Stimulated activated CD4-positive, alpha-beta T cell treated with anti-CD3 and anti-CD28 coated beads, Interleukin-2, amount 100 ng/mL, for 48 hours (primary cell): Measurements from ENCODE around the gene DDAH1.

ENCODE experiments used
- DNase-seq, 2 donors: peaks; one replicate each; pipeline ENCODE4 v3.0.0-alpha.2; 2020

Gene DDAH1

GRCh38 chr1:85437139-85437538, 27.8 kb downstream of the DDAH1 start:
- no peak for DNase-seq

GRCh38 chr1:85433096-85433495, 31.9 kb downstream of the DDAH1 start:
- no peak for DNase-seq

- DNase-seq, result no peak
These were observed 36.4 kb downstream of the DDAH1 start for GRCh38 chr1:85428471-85429089.

- DNase-seq, result no peak
These were observed 37.1 kb downstream of the DDAH1 start for GRCh38 chr1:85427849-85428248.

GRCh38 chr1:85427331-85427730, 37.6 kb downstream of the DDAH1 start:
- no peak for DNase-seq

GRCh38 chr1:85421179-85421578, 43.8 kb downstream of the DDAH1 start:
- DNase-seq, result no peak

- DNase-seq, result no peak
These were observed 44.8 kb downstream of the DDAH1 start for GRCh38 chr1:85420199-85420598.

- no peak for DNase-seq
These were observed 47.1 kb downstream of the DDAH1 start for GRCh38 chr1:85417876-85418275.

- no peak for DNase-seq
These were observed 47.9 kb downstream of the DDAH1 start for GRCh38 chr1:85417017-85417416.

- no peak for DNase-seq
These were observed 51.8 kb downstream of the DDAH1 start for GRCh38 chr1:85413169-85413568.

GRCh38 chr1:85411567-85412305, 53.2 kb downstream of the DDAH1 start:
- DNase-seq, result no peak

GRCh38 chr1:85409516-85409915, 55.4 kb downstream of the DDAH1 start:
- DNase-seq, result no peak

- no peak for DNase-seq
These were observed 57.1 kb downstream of the DDAH1 start for GRCh38 chr1:85407746-85408377.

- DNase-seq, result no peak
These were observed 57.9 kb downstream of the DDAH1 start for GRCh38 chr1:85406887-85407533.

- no peak for DNase-seq
These were observed 58.9 kb downstream of the DDAH1 start for GRCh38 chr1:85406081-85406480.

GRCh38 chr1:85404408-85404807, 60.6 kb downstream of the DDAH1 start:
- no peak for DNase-seq

- DNase-seq, result no peak
These were observed 66.4 kb downstream of the DDAH1 start for GRCh38 chr1:85398391-85399064.

GRCh38 chr1:85397490-85398032, 67.4 kb downstream of the DDAH1 start:
- DNase-seq, result no peak

- DNase-seq, result no peak
These were observed 68.8 kb downstream of the DDAH1 start for GRCh38 chr1:85396194-85396593.

GRCh38 chr1:85394130-85394529, 70.8 kb downstream of the DDAH1 start:
- DNase-seq, result no peak

GRCh38 chr1:85393490-85393889, 71.5 kb downstream of the DDAH1 start:
- DNase-seq, result no peak

GRCh38 chr1:85388416-85388815, 76.5 kb downstream of the DDAH1 start:
- DNase-seq, result no peak

GRCh38 chr1:85387781-85388180, 77.2 kb downstream of the DDAH1 start:
- no peak for DNase-seq
